Liver (tissue), 9 donors: ENCODE data around the gene SEPTIN5. TPM values are rescaled to one million over a fixed set of nuclear protein-coding genes. Genes with fewer than 3 reads are reported as not detected.

Experiments used
- DNase-seq: peaks from one replicate; pipeline ENCODE4 v3.0.0-alpha.2; 2017; ENCODE audit warnings: low spot score
- H3K27ac ChIP-seq, 2 donors: one replicate each; pipeline ENCODE4 v1.7.0; 2013; ENCODE audit warnings: inconsistent platforms in 2 of 2, low read length in 2 of 2, control low read depth in 1 of 2, low read depth in 1 of 2, mild to moderate bottlenecking in 1 of 2
- H3K27me3 ChIP-seq, 4 donors: one replicate each; pipeline versions ENCODE4 v1.6.1 to v1.7.0; 2013; ENCODE audit warnings: low read length in 3 of 4, inconsistent platforms in 1 of 4, mild to moderate bottlenecking in 1 of 4, moderate library complexity in 1 of 4; ENCODE audit not compliant: control insufficient read depth in 4 of 4, insufficient read depth in 4 of 4
- H3K36me3 ChIP-seq, 4 donors: one replicate each; pipeline versions ENCODE4 v1.6.1 to v1.7.0; 2013; ENCODE audit warnings: low read length in 3 of 4, mild to moderate bottlenecking in 3 of 4, low read depth in 1 of 4, moderate library complexity in 1 of 4; ENCODE audit not compliant: control insufficient read depth in 4 of 4, insufficient read depth in 3 of 4
- H3K4me1 ChIP-seq, 4 donors: one replicate each; pipeline versions ENCODE4 v1.6.1 to v1.7.0; 2013; ENCODE audit warnings: low read length in 3 of 4, mild to moderate bottlenecking in 3 of 4, moderate library complexity in 1 of 4; ENCODE audit not compliant: control insufficient read depth in 4 of 4, insufficient read depth in 4 of 4
- H3K4me3 ChIP-seq, 3 donors: one replicate each; pipeline versions ENCODE4 v1.6.1 to v1.7.0; 2013; ENCODE audit warnings: low read length in 3 of 3, control low read depth in 1 of 3, low read depth in 1 of 3, mild to moderate bottlenecking in 1 of 3
- H3K9ac ChIP-seq, 2 donors: one replicate each; pipeline ENCODE4 v1.7.0; 2013; ENCODE audit warnings: low read length in 2 of 2, mild to moderate bottlenecking in 2 of 2, moderate library complexity in 2 of 2, control low read depth in 1 of 2, low read depth in 1 of 2
- H3K9me3 ChIP-seq, 4 donors: one replicate each; pipeline versions ENCODE4 v1.6.1 to v1.7.0; 2013; ENCODE audit warnings: low read length in 3 of 4; ENCODE audit not compliant: control insufficient read depth in 4 of 4
- ATF3 ChIP-seq: IDR thresholded peaks from 2 replicates; pipeline ENCODE4 v1.6.1; 2016; ENCODE audit warnings: antibody characterized with exemption
- FOXA2 ChIP-seq: IDR thresholded peaks from 2 replicates; pipeline ENCODE4 v1.6.1; 2016; ENCODE audit warnings: antibody characterized with exemption
- GABPA ChIP-seq, 2 donors: IDR thresholded peaks in 1 of 2; conservative IDR thresholded peaks in 1 of 2; 2 replicates each; pipeline ENCODE4 v1.6.1; 2016; ENCODE audit warnings: antibody characterized with exemption in 2 of 2, mild to moderate bottlenecking in 1 of 2, moderate library complexity in 1 of 2
- HNF4A ChIP-seq, 2 donors: conservative IDR thresholded peaks; 2 replicates each; pipeline ENCODE4 v1.6.1; 2016; ENCODE audit warnings: antibody characterized with exemption in 2 of 2, mild to moderate bottlenecking in 2 of 2
- HNF4G ChIP-seq: IDR thresholded peaks from 2 replicates; pipeline ENCODE4 v1.6.1; 2016; ENCODE audit warnings: antibody characterized with exemption
- JUND ChIP-seq, 2 donors: IDR thresholded peaks; 2 replicates each; pipeline ENCODE4 v1.6.1; 2016; ENCODE audit warnings: antibody characterized with exemption in 2 of 2
- MAX ChIP-seq: IDR thresholded peaks from 2 replicates; pipeline ENCODE4 v1.6.1; 2016; ENCODE audit warnings: antibody characterized with exemption
- RAD21 ChIP-seq, 2 donors: IDR thresholded peaks; 2 replicates each; pipeline ENCODE4 v1.6.1; 2016; ENCODE audit warnings: antibody characterized with exemption in 2 of 2, mild to moderate bottlenecking in 2 of 2
- REST ChIP-seq: IDR thresholded peaks from 2 replicates; pipeline ENCODE4 v1.6.1; 2016; ENCODE audit warnings: antibody characterized with exemption, mild to moderate bottlenecking
- RXRA ChIP-seq, 2 donors: IDR thresholded peaks; 2 replicates each; pipeline ENCODE4 v1.6.1; 2017 to 2018; ENCODE audit warnings: antibody characterized with exemption in 2 of 2, mild to moderate bottlenecking in 1 of 2
- SP1 ChIP-seq: IDR thresholded peaks from 2 replicates; pipeline ENCODE4 v1.6.1; 2018; ENCODE audit warnings: antibody characterized with exemption, mild to moderate bottlenecking
- YY1 ChIP-seq: IDR thresholded peaks from 2 replicates; pipeline ENCODE4 v1.6.1; 2016; ENCODE audit warnings: antibody characterized with exemption, mild to moderate bottlenecking
- ZBTB33 ChIP-seq: IDR thresholded peaks from 2 replicates; pipeline ENCODE4 v1.6.1; 2016; ENCODE audit warnings: antibody characterized with exemption
- WGBS: extraction: QIAGEN DNeasy Blood & Tissue Kit; methylation state at CpG from one replicate; pipeline ENCODE4 v1.1.7; 2013; 5-methylcytosine and 5-hydroxymethylcytosine counted together
- polyA plus RNA-seq, 2 donors: library from polyadenylated mRNA; stranded (reverse) in 1 of 2; unstranded in 1 of 2; fragments of 200-250 nt in 1 of 2; fragments of >200 nt in 1 of 2; fragmentation: Nextera tagmentation in 1 of 2; extraction: Ambion mirVana in 1 of 2; gene quantifications; one replicate each; pipeline versions ENCODE4 v1.2.1 to v1.2.3, GENCODE V29; 2013 to 2015
- total RNA-seq, 2 donors: library from RNA; depleted of rRNA; stranded (reverse); fragments of >200 nt; gene quantifications; one replicate each; pipeline ENCODE4 v1.2.3, GENCODE V29; 2014
- donor health status: healthy.
- donor health status: healthy.
- donor health status: healthy.
- donor health status: healthy.
- donor health status: healthy.

SEPTIN5 gene
- total and polyA plus RNA-seq, 4 donors, result 0.26 to 3.5 (median 2.8) TPM

- DNase-seq, result no peak
- Histone ChIP-seq H3K9me3 (no peaks in the 10 kb centered on the region), H3K9ac (no peak overlapping the region), H3K36me3 (no peaks in the 10 kb centered on the region), H3K4me3 (no peak overlapping the region), H3K27ac (no peak overlapping the region), H3K27me3 (peaks cover 0 to 4% (median 3%) of the 10 kb centered on the region in 4 donors), H3K4me1 (peaks cover 13 to 30% (median 19%) of the 10 kb centered on the region in 4 donors)
- TF ChIP-seq HNF4A (conservative IDR thresholded peaks at IDR 0.05) (no peak), JUND (IDR thresholded peaks at IDR 0.05) (no peak), GABPA (IDR thresholded peaks at IDR 0.05 in 1 of 2, conservative IDR thresholded peaks at IDR 0.05 in 1 of 2) (no peak), ATF3 (no peak), RAD21 (IDR thresholded peaks at IDR 0.05) (no peak), RXRA (IDR thresholded peaks at IDR 0.05) (no peak), ZBTB33 (no peak), HNF4G (no peak), REST (no peak), SP1 (no peak), MAX (no peak), YY1 (no peak)
- WGBS, result 68% methylated on average over 61 of the region's 61 CpGs
Observed at GRCh38 chr22:19727310-19728150, 13.2 kb downstream of the SEPTIN5 start.

- H3K4me1 ChIP-seq, result peaks cover 10 to 22% (median 13%) of the 10 kb centered on the region in 4 donors
- no peak overlapping the region for H3K9ac ChIP-seq
- no peaks in the 10 kb centered on the region for H3K36me3 ChIP-seq
- H3K4me3 ChIP-seq, result no peak overlapping the region
- H3K27ac ChIP-seq, result no peak overlapping the region
- peaks cover 0 to 4% (median 0%) of the 10 kb centered on the region in 4 donors for H3K27me3 ChIP-seq
- DNase-seq, result no peak
- 81% methylated on average over 6 of the region's 6 CpGs for WGBS
- TF ChIP-seq FOXA2 (no peak), RXRA (IDR thresholded peaks at IDR 0.05) (no peak)
- no peaks in the 10 kb centered on the region for H3K9me3 ChIP-seq
Observed at GRCh38 chr22:19728271-19728670, 14.0 kb downstream of the SEPTIN5 start.
